GM18873 (cell line): ENCODE measurements around the gene CUZD1.
"Not testable (repeated sequence)": the region's sequence is repeated elsewhere in the genome, so short reads cannot be mapped to it uniquely, and the experiment has no call there.

Experiments
- ATAC-seq: cut with Tn5 transposase; IDR thresholded peaks from one replicate; pipeline ENCODE4 v1.9.1; 2021; ENCODE audit warnings: mild to moderate bottlenecking, moderate library complexity, moderate number of reproducible peaks; ENCODE audit not compliant: unreplicated experiment, low FRiP score

The CUZD1 gene

GRCh38 chr10:122845783-122846332, at the start of gene CUZD1:
Gene CUZD1, minus strand, starts transcription at chr10:122845857. Its CDS starts 14 bp downstream, at chr10:122845843.
- ATAC-seq = no peak

GRCh38 chr10:122894261-122894944, 48.7 kb upstream of the CUZD1 start:
- no peak for ATAC-seq

- ATAC-seq = no peak
Observed at GRCh38 chr10:122884166-122884565, 38.5 kb upstream of the CUZD1 start.

- no peak for ATAC-seq
Observed at GRCh38 chr10:122882766-122883165, 37.1 kb upstream of the CUZD1 start.

GRCh38 chr10:122879339-122880273, 33.9 kb upstream of the CUZD1 start, which contains the start of gene FAM24B:
Gene FAM24B, minus strand, starts transcription at chr10:122879581. Its CDS starts 29,066 bp downstream, at chr10:122850515.
- ATAC-seq = peak; percentile 81

- peak; percentile 9 for ATAC-seq
Observed at GRCh38 chr10:122878799-122879338, 33.2 kb upstream of the CUZD1 start.

GRCh38 chr10:122877264-122877663, 31.6 kb upstream of the CUZD1 start:
- no peak for ATAC-seq

GRCh38 chr10:122876467-122876855, 30.8 kb upstream of the CUZD1 start:
- no peak for ATAC-seq

GRCh38 chr10:122875843-122876466, 30.3 kb upstream of the CUZD1 start:
- no peak for ATAC-seq

- ATAC-seq = not testable (repeated sequence)
Observed at GRCh38 chr10:122871947-122872346, 26.3 kb upstream of the CUZD1 start.

GRCh38 chr10:122868768-122869167, 23.1 kb upstream of the CUZD1 start:
- ATAC-seq = not testable (repeated sequence)

GRCh38 chr10:122866757-122867482, 21.3 kb upstream of the CUZD1 start:
- ATAC-seq = not testable (repeated sequence)

GRCh38 chr10:122864901-122865300, 19.2 kb upstream of the CUZD1 start:
- no peak for ATAC-seq

- no peak for ATAC-seq
Observed at GRCh38 chr10:122864194-122864592, 18.5 kb upstream of the CUZD1 start.

- ATAC-seq = no peak
Observed at GRCh38 chr10:122863216-122864193, 17.8 kb upstream of the CUZD1 start.

- ATAC-seq = no peak
Observed at GRCh38 chr10:122861711-122862161, 16.1 kb upstream of the CUZD1 start.

GRCh38 chr10:122859527-122859926, 13.9 kb upstream of the CUZD1 start:
- ATAC-seq = no peak

- ATAC-seq = not testable (repeated sequence)
Observed at GRCh38 chr10:122858042-122858441, 12.4 kb upstream of the CUZD1 start.
